Esophagus squamous epithelium (tissue), 4 donors: Measurements from ENCODE around the gene ARHGDIA.

ENCODE experiments used
- POLR2A ChIP-seq, 4 donors: fragments of 450-650 bp; IDR thresholded peaks; one replicate each; pipeline ENCODE4 v1.6.1; 2017; ENCODE audit warnings: antibody characterized with exemption in 4 of 4, mild to moderate bottlenecking in 4 of 4, moderate library complexity in 3 of 4
- TF ChIP-seq, protein P1 (sequence below), 6 experiments: fragments of 450-650 bp in 4 of 6; fragments of 200-600 bp in 2 of 6; sonication (generic) in 2 of 6; IDR thresholded peaks; one replicate each; pipeline ENCODE4 v1.5.1; 2016 to 2019; ENCODE audit warnings: antibody characterized with exemption in 6 of 6, mild to moderate bottlenecking in 4 of 6, moderate library complexity in 4 of 6

DNA sequence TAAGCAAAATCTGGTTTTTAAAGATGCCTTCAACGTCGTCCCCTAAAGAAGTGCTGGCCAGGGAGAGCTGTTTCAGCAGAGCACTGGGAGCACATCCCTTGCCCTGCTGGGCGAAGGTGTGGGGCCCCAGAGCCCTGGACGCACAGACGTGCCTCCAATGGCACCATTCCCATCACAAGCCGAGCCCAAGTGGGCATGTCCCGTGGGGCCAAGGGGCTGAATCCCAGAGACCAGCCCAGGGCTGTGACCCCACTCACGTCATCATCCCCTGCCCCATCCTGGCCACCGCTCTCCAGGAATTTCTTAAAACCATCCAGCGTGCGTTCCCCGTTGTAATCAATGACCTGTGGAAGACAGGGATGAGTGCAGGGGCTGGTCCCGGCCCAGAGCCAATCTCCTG lies 26.2 kb downstream of the ARHGDIA start:
- TF ChIP-seq, protein P1, sequence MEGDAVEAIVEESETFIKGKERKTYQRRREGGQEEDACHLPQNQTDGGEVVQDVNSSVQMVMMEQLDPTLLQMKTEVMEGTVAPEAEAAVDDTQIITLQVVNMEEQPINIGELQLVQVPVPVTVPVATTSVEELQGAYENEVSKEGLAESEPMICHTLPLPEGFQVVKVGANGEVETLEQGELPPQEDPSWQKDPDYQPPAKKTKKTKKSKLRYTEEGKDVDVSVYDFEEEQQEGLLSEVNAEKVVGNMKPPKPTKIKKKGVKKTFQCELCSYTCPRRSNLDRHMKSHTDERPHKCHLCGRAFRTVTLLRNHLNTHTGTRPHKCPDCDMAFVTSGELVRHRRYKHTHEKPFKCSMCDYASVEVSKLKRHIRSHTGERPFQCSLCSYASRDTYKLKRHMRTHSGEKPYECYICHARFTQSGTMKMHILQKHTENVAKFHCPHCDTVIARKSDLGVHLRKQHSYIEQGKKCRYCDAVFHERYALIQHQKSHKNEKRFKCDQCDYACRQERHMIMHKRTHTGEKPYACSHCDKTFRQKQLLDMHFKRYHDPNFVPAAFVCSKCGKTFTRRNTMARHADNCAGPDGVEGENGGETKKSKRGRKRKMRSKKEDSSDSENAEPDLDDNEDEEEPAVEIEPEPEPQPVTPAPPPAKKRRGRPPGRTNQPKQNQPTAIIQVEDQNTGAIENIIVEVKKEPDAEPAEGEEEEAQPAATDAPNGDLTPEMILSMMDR (IDR thresholded peaks at IDR 0.05): no peak
- TF ChIP-seq POLR2A (IDR thresholded peaks at IDR 0.05): no peak
